Transverse colon (tissue), 4 donors: ENCODE data around the gene COL13A1.

Source experiments
- CTCF ChIP-seq, 5 experiments: fragments of 200-600 bp in 3 of 5; fragments of 450-650 bp in 2 of 5; sonication (generic) in 3 of 5; IDR thresholded peaks; 1 replicate in 2 of 5; 2 replicates in 3 of 5; pipeline ENCODE4 v1.5.1; 2016 to 2017; ENCODE audit warnings: antibody characterized with exemption in 5 of 5, inconsistent platforms in 3 of 5, mild to moderate bottlenecking in 2 of 5, moderate library complexity in 1 of 5
- POLR2A ChIP-seq: fragments of 450-650 bp; IDR thresholded peaks from one replicate; pipeline ENCODE4 v1.6.1; 2016; ENCODE audit warnings: antibody characterized with exemption, mild to moderate bottlenecking, moderate library complexity
- POLR2AphosphoS5 ChIP-seq, 3 donors: sonication (generic); formaldehyde crosslinking; IDR thresholded peaks; one replicate each; pipeline ENCODE4 v1.6.1; 2016; ENCODE audit warnings: antibody characterized with exemption in 3 of 3

- TF ChIP-seq CTCF (IDR thresholded peaks at IDR 0.05) (no peak), POLR2AphosphoS5 (IDR thresholded peaks at IDR 0.05) (no peak), POLR2A (no peak)
Observed at GRCh38 chr10:69949770-69950169, 148.1 kb downstream of the COL13A1 start.
